GM20431 (cell line): ENCODE measurements around the gene PMAIP1.

ENCODE experiments used
- in situ Hi-C: fragments of 300-500 bp; cut with MseI, MboI; formaldehyde crosslinking; loops from one replicate; pipeline ENCODE4 v1.15.0; 2020; ENCODE audit warnings: low sequenced_read_pairs; ENCODE audit not compliant: unreplicated experiment

The PMAIP1 gene

DNA sequence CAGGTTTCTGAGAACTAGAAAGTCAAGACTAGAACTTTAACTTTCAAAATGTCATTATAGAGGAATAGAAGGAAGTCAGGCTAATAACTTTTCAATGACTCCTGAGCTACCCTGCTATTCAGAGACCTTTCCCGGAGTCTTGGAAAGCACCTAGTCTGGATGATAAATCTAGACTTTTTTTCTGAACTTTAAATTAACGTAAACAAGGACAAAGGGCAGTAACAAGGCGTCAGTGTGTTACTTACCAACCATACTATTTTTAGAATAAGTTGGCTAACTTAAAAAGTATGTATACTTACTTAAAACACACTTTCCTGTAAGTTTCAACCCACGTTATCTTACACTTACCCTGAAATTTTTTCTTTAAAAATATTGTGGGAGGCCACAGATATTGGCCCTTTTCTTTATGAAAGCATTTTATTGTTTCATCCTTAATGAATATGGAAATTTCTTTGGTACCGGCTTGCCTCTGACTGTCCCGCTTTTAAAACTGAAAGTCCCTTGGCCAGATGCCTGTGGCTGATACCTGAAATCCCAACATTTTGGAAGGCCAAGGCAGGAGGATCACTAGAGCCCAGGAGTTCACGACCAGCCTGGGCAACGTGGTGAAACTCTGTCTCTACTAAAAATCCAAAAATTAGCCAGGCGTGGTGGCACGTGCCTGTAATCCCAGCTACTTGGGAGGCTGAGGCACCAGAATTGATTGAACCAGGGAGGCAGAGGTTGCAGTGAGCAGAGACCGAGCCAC lies 9.7 kb downstream of the PMAIP1 start:
- in situ Hi-C loops: no loop called here

DNA sequence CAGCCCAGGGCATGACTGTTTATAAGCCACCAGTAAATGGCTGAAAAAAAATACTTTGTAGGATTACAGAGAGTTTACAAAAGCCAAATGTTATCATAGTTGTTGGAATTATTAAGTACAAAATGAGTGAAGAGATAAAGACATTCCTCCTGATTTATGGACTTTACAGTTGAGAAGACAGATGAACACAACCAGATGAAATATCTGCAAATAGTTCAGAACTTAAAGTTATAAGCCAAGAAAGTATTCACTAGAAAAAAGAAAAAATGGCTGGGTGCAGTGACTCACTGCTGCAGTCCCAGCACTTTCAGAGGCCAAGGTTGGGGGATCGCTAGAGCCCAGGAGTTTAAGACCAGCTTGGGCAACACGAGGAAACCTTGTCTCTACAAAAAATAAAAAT lies 11.2 kb downstream of the PMAIP1 start:
- in situ Hi-C loops: no loop called here

- in situ Hi-C loops: no loop called here
Observed at GRCh38 chr18:59911600-59911999, 11.8 kb downstream of the PMAIP1 start.

GRCh38 chr18:59912007-59912550 lies 12.3 kb downstream of the PMAIP1 start:
- in situ Hi-C loops: no loop called here

DNA sequence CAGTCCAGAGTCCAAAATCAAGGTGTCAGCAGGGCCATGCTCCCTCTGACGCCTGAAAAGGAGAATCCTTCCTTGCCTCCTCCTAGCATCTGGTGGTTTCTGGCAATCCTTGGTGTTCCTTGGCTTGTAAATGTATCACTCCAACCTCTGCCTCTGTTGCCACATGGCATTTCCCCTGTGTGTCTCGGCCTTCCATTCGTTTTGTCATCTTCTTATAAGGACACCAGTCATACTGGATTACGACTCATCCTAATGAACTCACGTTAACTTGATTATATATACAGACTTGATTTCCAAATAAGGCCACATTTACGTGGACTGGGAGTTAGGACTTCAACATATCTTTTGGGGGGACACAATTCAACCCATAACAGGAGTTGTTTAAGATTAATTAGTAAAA lies 15.8 kb downstream of the PMAIP1 start:
- in situ Hi-C loops: no loop called here

GRCh38 chr18:59916746-59917145 lies 16.9 kb downstream of the PMAIP1 start:
- in situ Hi-C loops: no loop called here

GRCh38 chr18:59917422-59917821 lies 17.6 kb downstream of the PMAIP1 start:
- in situ Hi-C loops: no loop called here

DNA sequence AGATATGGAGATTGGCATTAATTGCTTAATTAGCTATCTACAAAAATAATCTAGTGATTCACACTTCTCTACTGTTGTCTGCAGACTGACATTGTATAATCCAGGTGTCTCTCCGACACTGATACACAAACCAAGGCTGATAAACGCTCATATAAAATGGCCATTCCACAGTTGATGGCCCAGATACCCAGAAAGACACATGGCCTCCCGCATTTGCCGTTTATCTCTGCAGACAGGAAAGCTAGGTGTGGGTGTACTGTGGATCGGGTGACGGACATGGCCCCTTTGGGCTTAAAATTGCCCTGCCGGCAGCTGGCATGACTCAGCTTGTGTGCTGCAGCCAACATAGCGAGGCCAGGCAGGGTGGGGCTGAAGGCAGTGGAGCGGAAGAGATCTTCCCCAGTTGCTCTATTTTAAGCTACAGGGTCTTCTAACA lies 18.5 kb downstream of the PMAIP1 start:
- in situ Hi-C loops: no loop called here

DNA sequence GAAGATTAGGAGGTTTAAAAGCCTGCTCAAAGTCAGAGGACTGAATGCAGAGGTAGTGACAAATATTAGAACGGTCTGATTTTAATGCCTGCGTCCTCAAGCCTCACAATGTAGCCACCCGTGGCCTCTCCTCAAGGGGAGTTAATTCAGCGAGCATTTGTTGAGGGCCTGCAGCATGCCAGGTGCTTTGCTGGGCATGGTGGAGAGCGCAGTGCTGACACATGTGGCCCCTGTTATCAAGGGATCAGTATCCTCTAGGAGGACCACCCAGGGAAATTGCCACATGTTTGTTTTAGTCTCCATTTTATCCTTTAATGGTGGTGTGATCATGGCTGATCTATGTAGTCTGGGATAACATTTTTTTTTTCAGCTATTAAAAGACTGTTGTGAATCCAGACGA lies 19.2 kb downstream of the PMAIP1 start:
- in situ Hi-C loops: no loop called here

- in situ Hi-C loops: no loop called here
Observed at GRCh38 chr18:59921384-59921891, 21.6 kb downstream of the PMAIP1 start.

DNA sequence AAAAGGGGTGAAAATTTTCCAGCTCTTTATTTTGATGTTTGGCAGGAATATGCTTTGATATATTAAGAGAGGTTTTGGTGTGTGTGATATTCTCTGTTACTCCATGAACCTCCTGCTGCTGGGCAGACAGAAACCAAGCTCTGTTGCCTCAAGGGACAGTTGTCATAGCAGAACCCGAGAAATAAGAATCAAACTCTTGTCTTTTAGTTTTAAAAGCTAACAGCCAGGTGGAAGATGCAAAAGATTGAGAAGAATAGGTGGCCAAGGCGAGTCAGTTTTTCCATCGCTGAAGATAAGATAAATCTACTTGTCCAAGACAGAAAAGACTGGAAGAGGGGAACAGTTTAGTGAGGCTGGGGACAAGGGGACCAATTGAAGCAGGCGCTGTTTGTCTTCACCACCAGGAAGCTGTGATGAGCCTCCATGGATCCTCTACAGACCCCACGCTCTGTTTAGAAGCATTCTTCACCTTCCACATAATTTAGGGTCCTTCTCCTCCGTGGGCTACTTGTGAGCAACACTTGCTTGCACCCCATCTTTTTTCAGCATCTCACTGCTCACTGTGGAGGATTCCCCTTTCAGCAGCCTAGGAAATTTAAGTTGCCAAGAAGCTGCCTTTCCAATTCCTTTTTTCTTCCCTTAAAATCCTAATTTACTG lies 23.9 kb downstream of the PMAIP1 start:
- in situ Hi-C loops: no loop called here

GRCh38 chr18:59926131-59926530 lies 26.3 kb downstream of the PMAIP1 start:
- in situ Hi-C loops: no loop called here

GRCh38 chr18:59927246-59927825 lies 27.5 kb downstream of the PMAIP1 start:
- in situ Hi-C loops: no loop called here

GRCh38 chr18:59928201-59928600 lies 28.4 kb downstream of the PMAIP1 start:
- in situ Hi-C loops: no loop called here

DNA sequence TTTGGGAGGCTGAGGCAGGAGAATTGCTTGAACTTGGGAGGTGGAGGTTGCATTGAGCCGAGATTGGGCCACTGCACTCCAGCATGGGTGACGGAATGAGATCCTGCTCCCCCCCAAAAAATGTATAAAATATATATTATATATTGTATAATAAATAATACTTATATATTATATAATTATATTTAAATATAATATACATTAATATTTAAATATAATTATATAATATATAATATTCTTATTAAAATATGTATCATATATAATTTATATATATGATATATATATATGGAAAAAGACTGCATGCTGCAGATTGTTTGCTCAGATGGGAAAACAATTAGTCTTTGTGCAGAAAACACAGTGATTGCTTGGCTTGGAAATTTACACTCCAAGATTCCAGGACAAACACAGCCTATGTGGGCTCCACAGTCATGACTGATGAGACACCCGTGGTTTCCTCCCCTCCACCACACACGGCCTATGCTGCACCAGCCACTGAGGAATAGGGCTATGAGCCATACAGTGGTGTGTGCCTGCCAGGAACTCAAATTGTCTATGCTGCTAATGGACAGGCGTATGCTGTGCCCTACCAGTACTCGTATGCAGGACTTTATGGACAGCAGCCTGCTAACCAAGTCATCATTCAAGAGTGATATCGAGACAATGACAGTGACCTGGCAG lies 30.0 kb downstream of the PMAIP1 start:
- in situ Hi-C loops: no loop called here

DNA sequence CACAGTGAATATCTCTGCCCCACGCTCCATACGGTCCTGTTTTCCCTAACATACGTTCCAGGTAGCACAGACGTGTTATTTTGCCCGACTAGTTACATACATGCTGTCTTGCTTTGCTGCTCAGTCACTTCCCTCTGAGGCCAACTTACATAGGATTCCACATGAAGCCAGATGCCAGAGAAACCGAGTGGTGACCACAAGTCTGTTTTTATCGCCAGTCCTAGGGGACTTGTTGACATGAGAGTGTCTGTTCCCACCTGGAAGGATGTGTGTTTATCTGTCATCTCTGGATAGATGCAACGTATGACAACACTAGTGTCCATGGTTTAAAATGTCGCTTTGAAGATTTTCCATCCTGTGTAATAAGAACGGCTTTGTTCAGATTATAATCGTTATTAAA lies 32.6 kb downstream of the PMAIP1 start:
- in situ Hi-C loops: no loop called here

DNA sequence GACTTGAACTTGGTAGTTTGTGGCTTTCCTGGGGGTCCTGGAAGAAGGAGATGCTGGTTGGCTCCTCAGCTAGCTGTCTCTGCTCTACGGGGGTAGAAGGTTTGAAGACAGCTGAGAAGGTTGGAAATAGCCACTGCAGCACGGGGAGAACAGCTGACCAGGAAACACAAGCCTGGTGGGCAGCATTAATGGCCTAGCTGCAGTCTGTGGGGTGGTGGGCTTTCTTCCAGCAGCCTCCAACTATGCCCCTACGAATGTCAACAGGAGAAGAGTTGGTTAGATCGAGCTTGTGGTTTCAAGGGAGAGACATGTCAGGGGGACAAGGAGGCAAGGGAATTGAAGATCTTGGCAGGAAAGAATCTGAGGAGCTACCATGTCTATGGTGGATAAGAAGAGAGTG lies 38.9 kb downstream of the PMAIP1 start:
- in situ Hi-C loops: no loop called here

GRCh38 chr18:59939127-59939526 lies 39.3 kb downstream of the PMAIP1 start:
- in situ Hi-C loops: no loop called here

DNA sequence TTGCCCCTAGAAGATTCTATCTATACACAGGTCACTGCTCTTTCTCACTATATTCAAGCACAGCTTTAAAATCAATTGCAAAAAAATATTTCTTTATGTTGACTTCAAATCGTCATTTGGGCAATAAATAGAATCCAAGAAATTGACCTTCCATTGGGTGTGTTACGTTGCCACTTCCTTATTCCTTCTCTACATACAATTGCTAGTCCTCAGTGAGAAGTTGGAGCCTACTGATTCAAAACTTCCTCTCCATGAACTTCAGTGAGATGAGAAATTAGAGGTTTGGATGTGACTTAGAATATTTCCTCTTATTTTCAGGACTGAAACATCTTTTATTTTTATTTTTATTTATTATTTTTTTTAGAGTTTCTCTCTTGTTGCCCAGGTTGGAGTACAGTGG lies 40.3 kb downstream of the PMAIP1 start:
- in situ Hi-C loops: no loop called here

DNA sequence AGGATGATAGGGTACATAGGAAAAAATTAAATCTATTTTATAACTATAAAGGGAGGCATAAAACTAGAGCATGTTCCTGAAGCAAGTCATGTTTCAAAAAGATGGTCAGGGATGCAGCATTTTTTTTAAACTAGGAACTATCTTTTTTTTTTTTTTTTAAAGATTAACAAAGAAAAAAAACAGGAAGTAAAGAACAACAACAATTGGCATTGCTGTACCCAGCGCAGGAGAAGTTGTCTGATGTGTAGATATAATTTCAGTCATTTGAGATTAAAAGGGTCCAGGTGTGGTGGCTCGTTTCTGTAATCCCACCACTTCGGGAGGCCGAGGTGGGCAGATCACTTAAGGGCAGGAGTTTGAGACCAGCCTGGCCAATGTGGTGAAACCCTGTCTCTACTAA lies 41.5 kb downstream of the PMAIP1 start:
- in situ Hi-C loops: no loop called here
